HepG2 (cell line): ENCODE data around the gene CKLF. TPM values are rescaled to one million over a fixed set of nuclear protein-coding genes. Genes with fewer than 3 reads are reported as not detected.

Source experiments
- CAMTA2 ChIP-seq: sonication (generic); formaldehyde crosslinking; IDR thresholded peaks from 2 replicates; pipeline ENCODE4 v1.4.0; 2020; ENCODE audit warnings: mild to moderate bottlenecking, missing genetic modification reagents, borderline replicate concordance
- ETV5 ChIP-seq: IDR thresholded peaks from 2 replicates; pipeline ENCODE4 v1.6.1; 2018; ENCODE audit warnings: missing biosample characterization, missing genetic modification reagents, inconsistent platforms, borderline replicate concordance
- FLYWCH1 ChIP-seq: sonication (generic); formaldehyde crosslinking; IDR thresholded peaks from 2 replicates; pipeline ENCODE4 v1.8.1; 2023; ENCODE audit warnings: mild to moderate bottlenecking, missing genetic modification reagents
- MAZ ChIP-seq, 2 experiments: sonication (generic) in 1 of 2; formaldehyde crosslinking in 1 of 2; IDR thresholded peaks; 2 replicates each; pipeline versions ENCODE4 v1.5.0 to v1.6.1; 2012 to 2020; ENCODE audit warnings: low read depth in 2 of 2, mild to moderate bottlenecking in 2 of 2, borderline replicate concordance in 1 of 2, improper control_type of control experiment in 1 of 2, low read length in 1 of 2, missing genetic modification reagents in 1 of 2, moderate library complexity in 1 of 2
- MZF1 ChIP-seq: sonication (generic); formaldehyde crosslinking; IDR thresholded peaks from 2 replicates; pipeline ENCODE4 v1.8.1; 2023; ENCODE audit warnings: mild to moderate bottlenecking, missing genetic modification reagents, borderline replicate concordance
- NCOA5 ChIP-seq: sonication (generic); formaldehyde crosslinking; IDR thresholded peaks from 2 replicates; pipeline ENCODE4 v1.4.0; 2020; ENCODE audit warnings: missing genetic modification reagents
- RFX1 ChIP-seq: fragments of 450-650 bp; IDR thresholded peaks from 2 replicates; pipeline ENCODE4 v1.6.1; 2017
- RFX5 ChIP-seq: IDR thresholded peaks from 2 replicates; pipeline ENCODE4 v1.6.1; 2011; ENCODE audit warnings: low read depth, low read length, improper control_type of control experiment
- SKI ChIP-seq: fragments of 450-650 bp; IDR thresholded peaks from one replicate; pipeline ENCODE4 v1.6.1; 2018; ENCODE audit warnings: mild to moderate bottlenecking; ENCODE audit not compliant: partially characterized antibody
- ZNF10 ChIP-seq: sonication (generic); formaldehyde crosslinking; IDR thresholded peaks from 2 replicates; pipeline ENCODE4 v1.4.0; 2020; ENCODE audit warnings: mild to moderate bottlenecking, low read depth, missing genetic modification reagents, borderline replicate concordance
- ZNF234 ChIP-seq: sonication (generic); formaldehyde crosslinking; conservative IDR thresholded peaks from 2 replicates; pipeline ENCODE4 v1.5.1; 2020; ENCODE audit warnings: mild to moderate bottlenecking, missing genetic modification reagents
- ZNF296 ChIP-seq: sonication (generic); formaldehyde crosslinking; conservative IDR thresholded peaks from 2 replicates; pipeline ENCODE4 v1.5.0; 2020; ENCODE audit warnings: mild to moderate bottlenecking, missing genetic modification reagents
- ZNF383 ChIP-seq: sonication (generic); formaldehyde crosslinking; IDR thresholded peaks from 2 replicates; pipeline ENCODE4 v1.4.0; 2020; ENCODE audit warnings: missing genetic modification reagents, mild to moderate bottlenecking, borderline replicate concordance
- ZNF484 ChIP-seq: sonication (generic); formaldehyde crosslinking; IDR thresholded peaks from 2 replicates; pipeline ENCODE4 v1.5.1; 2020; ENCODE audit warnings: mild to moderate bottlenecking, low read depth, missing genetic modification reagents, borderline replicate concordance
- ZNF556 ChIP-seq: sonication (generic); formaldehyde crosslinking; IDR thresholded peaks from 2 replicates; pipeline ENCODE4 v1.4.0; 2020; ENCODE audit warnings: mild to moderate bottlenecking, missing genetic modification reagents, borderline replicate concordance
- ZNF567 ChIP-seq: sonication (generic); formaldehyde crosslinking; IDR thresholded peaks from 2 replicates; pipeline ENCODE4 v1.8.1; 2023; ENCODE audit warnings: mild to moderate bottlenecking, missing genetic modification reagents, borderline replicate concordance
- ZNF781 ChIP-seq: sonication (generic); formaldehyde crosslinking; IDR thresholded peaks from 2 replicates; pipeline ENCODE4 v1.5.1; 2020; ENCODE audit warnings: borderline replicate concordance, mild to moderate bottlenecking, missing genetic modification reagents; ENCODE audit errors: not compliant biosample characterization
- ZNF878 ChIP-seq: sonication (generic); formaldehyde crosslinking; IDR thresholded peaks from 2 replicates; pipeline ENCODE4 v1.8.1; 2023; ENCODE audit warnings: mild to moderate bottlenecking, missing genetic modification reagents, moderate library complexity
- polyA plus RNA-seq, 8 experiments: library from polyadenylated mRNA; depleted of rRNA in 3 of 8; stranded (reverse) in 7 of 8; unstranded in 1 of 8; fragments of >200 nt; fragmentation: Illumina TruSeq in 4 of 8; extraction: Trizol in 4 of 8; gene quantifications; 2 replicates each; pipeline versions ENCODE4 v1.2.1 to v1.2.3, GENCODE V29; 2011 to 2016; ENCODE audit warnings: low read depth in 4 of 8, missing spikeins in 1 of 8, mixed read lengths in 1 of 8; ENCODE audit not compliant: insufficient read depth in 1 of 8
- total RNA-seq, 5 experiments: library from RNA; depleted of rRNA; stranded (reverse); fragments of >200 nt; fragmentation: Illumina TruSeq; extraction: Trizol; gene quantifications; 2 replicates each; pipeline ENCODE4 v1.2.3, GENCODE V29; 2016; ENCODE audit warnings: low read depth in 1 of 5
- TF ChIP-seq, protein P1 (sequence below): sonication (generic); formaldehyde crosslinking; IDR thresholded peaks from 2 replicates; pipeline ENCODE4 v1.8.1; 2022; ENCODE audit warnings: low read depth, mild to moderate bottlenecking, missing genetic modification reagents
- TF ChIP-seq, protein P2 (sequence below): sonication (generic); formaldehyde crosslinking; conservative IDR thresholded peaks from 2 replicates; pipeline ENCODE4 v1.4.0; 2020; ENCODE audit warnings: missing genetic modification reagents
- TF ChIP-seq, protein P3 (sequence below): sonication (generic); formaldehyde crosslinking; IDR thresholded peaks from 2 replicates; pipeline ENCODE4 v1.4.0; 2020; ENCODE audit warnings: missing genetic modification reagents
- TF ChIP-seq, protein P4 (sequence below): sonication (generic); formaldehyde crosslinking; IDR thresholded peaks from 2 replicates; pipeline ENCODE4 v1.4.0; 2020; ENCODE audit warnings: low read depth, mild to moderate bottlenecking, missing genetic modification reagents

Gene CKLF
- total and polyA plus RNA-seq, 2 of the 13 experiments (the other 11 are each of a cell fraction or from before 2014, with no cell fraction given), result 120 to 167 TPM

DNA sequence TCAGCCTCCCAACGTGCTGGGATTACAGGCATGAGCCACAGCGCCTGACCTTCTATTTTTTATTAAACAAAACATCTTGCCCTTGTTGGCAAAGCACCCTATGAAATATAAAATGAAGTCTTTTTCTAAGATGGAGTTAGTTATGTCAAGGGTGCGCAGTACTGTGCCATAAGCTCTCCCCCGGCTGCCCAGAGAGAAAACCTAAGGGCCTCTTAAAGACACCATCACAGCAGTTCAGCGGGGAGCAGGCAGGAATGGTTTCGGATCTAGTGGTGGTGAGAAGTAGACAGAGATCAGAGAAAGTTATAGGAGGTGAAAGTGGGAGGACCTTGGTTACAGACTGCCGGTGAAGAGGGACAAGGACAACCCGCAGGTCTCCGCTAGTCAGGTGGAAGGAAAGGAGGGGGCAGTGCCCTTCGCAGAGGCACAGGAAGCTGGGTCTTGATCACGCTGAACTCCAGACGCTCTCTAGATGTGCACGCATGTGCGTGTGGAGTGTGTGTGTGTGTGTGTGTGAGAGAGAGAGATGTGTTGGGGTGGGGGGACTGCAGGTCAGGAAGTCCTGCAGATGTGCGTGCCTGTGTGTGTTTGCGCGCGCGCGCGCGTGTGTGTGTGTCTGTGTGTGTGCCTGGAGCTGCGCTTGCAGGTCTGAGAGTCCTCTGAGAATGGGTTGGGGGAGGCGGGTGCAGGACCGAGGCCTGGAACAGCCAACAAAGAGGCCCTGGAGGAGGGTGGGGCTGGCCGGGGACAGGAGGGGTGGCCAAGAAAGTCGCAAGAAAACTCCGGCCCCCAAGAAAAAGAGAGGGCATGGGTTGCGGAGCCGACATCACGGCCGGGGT lies 51.4 kb downstream of the CKLF start (continued):
- TF ChIP-seq, protein P1, sequence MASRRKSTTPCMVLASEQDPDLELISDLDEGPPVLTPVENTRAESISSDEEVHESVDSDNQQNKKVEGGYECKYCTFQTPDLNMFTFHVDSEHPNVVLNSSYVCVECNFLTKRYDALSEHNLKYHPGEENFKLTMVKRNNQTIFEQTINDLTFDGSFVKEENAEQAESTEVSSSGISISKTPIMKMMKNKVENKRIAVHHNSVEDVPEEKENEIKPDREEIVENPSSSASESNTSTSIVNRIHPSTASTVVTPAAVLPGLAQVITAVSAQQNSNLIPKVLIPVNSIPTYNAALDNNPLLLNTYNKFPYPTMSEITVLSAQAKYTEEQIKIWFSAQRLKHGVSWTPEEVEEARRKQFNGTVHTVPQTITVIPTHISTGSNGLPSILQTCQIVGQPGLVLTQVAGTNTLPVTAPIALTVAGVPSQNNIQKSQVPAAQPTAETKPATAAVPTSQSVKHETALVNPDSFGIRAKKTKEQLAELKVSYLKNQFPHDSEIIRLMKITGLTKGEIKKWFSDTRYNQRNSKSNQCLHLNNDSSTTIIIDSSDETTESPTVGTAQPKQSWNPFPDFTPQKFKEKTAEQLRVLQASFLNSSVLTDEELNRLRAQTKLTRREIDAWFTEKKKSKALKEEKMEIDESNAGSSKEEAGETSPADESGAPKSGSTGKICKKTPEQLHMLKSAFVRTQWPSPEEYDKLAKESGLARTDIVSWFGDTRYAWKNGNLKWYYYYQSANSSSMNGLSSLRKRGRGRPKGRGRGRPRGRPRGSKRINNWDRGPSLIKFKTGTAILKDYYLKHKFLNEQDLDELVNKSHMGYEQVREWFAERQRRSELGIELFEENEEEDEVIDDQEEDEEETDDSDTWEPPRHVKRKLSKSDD (CRISPR knock-in tag), result 0 out of 2 replicates have a peak, but pooled peaks have one; percentile 60
- TF ChIP-seq, protein P2, sequence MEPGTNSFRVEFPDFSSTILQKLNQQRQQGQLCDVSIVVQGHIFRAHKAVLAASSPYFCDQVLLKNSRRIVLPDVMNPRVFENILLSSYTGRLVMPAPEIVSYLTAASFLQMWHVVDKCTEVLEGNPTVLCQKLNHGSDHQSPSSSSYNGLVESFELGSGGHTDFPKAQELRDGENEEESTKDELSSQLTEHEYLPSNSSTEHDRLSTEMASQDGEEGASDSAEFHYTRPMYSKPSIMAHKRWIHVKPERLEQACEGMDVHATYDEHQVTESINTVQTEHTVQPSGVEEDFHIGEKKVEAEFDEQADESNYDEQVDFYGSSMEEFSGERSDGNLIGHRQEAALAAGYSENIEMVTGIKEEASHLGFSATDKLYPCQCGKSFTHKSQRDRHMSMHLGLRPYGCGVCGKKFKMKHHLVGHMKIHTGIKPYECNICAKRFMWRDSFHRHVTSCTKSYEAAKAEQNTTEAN (CRISPR knock-in tag), result peak; percentile 95
- no peak for TF ChIP-seq ZNF296 (CRISPR knock-in tag)
- TF ChIP-seq RFX1, result no peak
- TF ChIP-seq, protein P3, sequence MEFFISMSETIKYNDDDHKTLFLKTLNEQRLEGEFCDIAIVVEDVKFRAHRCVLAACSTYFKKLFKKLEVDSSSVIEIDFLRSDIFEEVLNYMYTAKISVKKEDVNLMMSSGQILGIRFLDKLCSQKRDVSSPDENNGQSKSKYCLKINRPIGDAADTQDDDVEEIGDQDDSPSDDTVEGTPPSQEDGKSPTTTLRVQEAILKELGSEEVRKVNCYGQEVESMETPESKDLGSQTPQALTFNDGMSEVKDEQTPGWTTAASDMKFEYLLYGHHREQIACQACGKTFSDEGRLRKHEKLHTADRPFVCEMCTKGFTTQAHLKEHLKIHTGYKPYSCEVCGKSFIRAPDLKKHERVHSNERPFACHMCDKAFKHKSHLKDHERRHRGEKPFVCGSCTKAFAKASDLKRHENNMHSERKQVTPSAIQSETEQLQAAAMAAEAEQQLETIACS (CRISPR knock-in tag), result peak; percentile 80
- no peak for TF ChIP-seq RFX5
- peak; percentile 92; the same call in 1 of the 2 replicates for TF ChIP-seq ZNF556 (CRISPR knock-in tag)
- no peak for TF ChIP-seq ZNF567 (CRISPR knock-in tag)
- peak; percentile 63 for TF ChIP-seq SKI
- TF ChIP-seq ETV5, result peak; percentile 45
- TF ChIP-seq ZNF234, result no peak
- TF ChIP-seq ZNF781 (CRISPR knock-in tag), result no peak
- TF ChIP-seq ZNF878 (CRISPR knock-in tag), result no peak
- TF ChIP-seq FLYWCH1, result no peak
- no peak for TF ChIP-seq MZF1 (CRISPR knock-in tag)
- TF ChIP-seq CAMTA2 (CRISPR knock-in tag), result no peak
- TF ChIP-seq ZNF10 (CRISPR knock-in tag), result no peak
- no peak for TF ChIP-seq NCOA5 (CRISPR knock-in tag)
- TF ChIP-seq, protein P4, sequence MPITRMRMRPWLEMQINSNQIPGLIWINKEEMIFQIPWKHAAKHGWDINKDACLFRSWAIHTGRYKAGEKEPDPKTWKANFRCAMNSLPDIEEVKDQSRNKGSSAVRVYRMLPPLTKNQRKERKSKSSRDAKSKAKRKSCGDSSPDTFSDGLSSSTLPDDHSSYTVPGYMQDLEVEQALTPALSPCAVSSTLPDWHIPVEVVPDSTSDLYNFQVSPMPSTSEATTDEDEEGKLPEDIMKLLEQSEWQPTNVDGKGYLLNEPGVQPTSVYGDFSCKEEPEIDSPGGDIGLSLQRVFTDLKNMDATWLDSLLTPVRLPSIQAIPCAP (CRISPR knock-in tag), result 0 out of 2 replicates have a peak, but pooled peaks have one; percentile 18
- TF ChIP-seq ZNF383 (CRISPR knock-in tag), result no peak
- no peak for TF ChIP-seq ZNF484 (CRISPR knock-in tag)
- TF ChIP-seq MAZ (IDR thresholded peaks at IDR 0.05; ENCODE audit: borderline replicate concordance, low read depth, low read length), result 0 out of 2 replicates have a peak, but pooled peaks have one; percentile 26
- no peak; the same call in 1 of the 2 replicates for TF ChIP-seq MAZ (CRISPR knock-in tag; IDR thresholded peaks at IDR 0.05; ENCODE audit: low read depth)
